H9 (cell line): ENCODE data around the gene MSH6. TPM values are rescaled to one million over a fixed set of nuclear protein-coding genes. Genes with fewer than 3 reads are reported as not detected.

Experiments used
- total RNA-seq: library from RNA; stranded (reverse); gene quantifications from 2 replicates; pipeline ENCODE4 v1.2.1, GENCODE V29; 2021

Gene MSH6
- total RNA-seq, 1 experiment from 2014 or later = 303 TPM

Other genes starting within 250 kb of the MSH6 start
- gene KCNK12, start 212.2 kb upstream of the MSH6 start, total RNA-seq = 7.8 and 8.1 TPM in 2 replicates
- 66.1 and 68.8 TPM in 2 replicates for gene FBXO11, start 123.4 kb downstream of the MSH6 start, total RNA-seq